ENCODE measurements around the gene TCP10L.

Gene TCP10L

DNA sequence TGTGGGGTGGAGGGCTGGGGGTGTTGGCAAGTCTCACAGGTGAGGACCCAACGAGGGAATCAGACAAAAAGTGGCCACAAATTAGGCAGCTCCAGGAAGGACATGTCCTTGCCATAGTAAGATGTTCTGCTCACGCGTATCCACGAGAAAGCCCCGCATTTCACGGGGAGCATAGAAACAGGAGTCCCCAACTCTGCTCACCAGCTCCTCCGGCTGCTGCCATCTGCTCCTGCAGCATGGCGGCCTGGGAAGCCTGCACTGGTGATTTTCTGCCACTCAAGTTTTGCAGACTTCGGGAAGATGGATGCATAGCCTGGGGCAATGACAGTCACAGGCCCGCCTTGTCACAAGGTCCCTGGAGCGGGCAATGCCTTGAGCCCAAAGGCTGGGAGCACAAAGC is 9.3 kb downstream of the TCP10L start:
- H3K27me3 ChIP-seq (replicated peaks in 2 of 5; ENCODE audit: control insufficient read depth in 4 of 5, insufficient read depth in 5 of 5, low read length in 4 of 5): peaks cover 0 to 3% (median 0%) of the 10 kb centered on the region in 5 experiments
- no peaks in the 10 kb centered on the region for H3K9me3 ChIP-seq (ENCODE audit: control extremely low read depth in 1 of 5, control insufficient read depth in 4 of 5, insufficient read depth in 2 of 5, low read depth in 1 of 5, low read length in 4 of 5)
- CTCF ChIA-PET: interaction anchor here (1.1 kb wide), 1 partner anchor 36 kb away, joined by 3 read pairs; the partner anchor contains the start of gene CFAP298
- no peaks in the 10 kb centered on the region for H3K36me3 ChIP-seq (ENCODE audit: control insufficient read depth in 4 of 4, insufficient read depth in 4 of 4, low read length in 3 of 4)
- H3K4me3 ChIP-seq (ENCODE audit: control insufficient read depth in 1 of 7, extremely low read depth in 1 of 7, insufficient read depth in 4 of 7, low read depth in 2 of 7, low read length in 6 of 7): no peak overlapping the region
- POLR2A ChIA-PET: no interaction called here
- no peaks in the 10 kb centered on the region for H3K4me1 ChIP-seq (ENCODE audit: control extremely low read depth in 1 of 4, control insufficient read depth in 4 of 4, insufficient read depth in 4 of 4, low read length in 3 of 4)
- DNase-seq: no peak
- WGBS (ENCODE audit: insufficient coverage): 94% methylated on average over 11 of the region's 11 CpGs
- no peak overlapping the region for H3K27ac ChIP-seq (ENCODE audit: insufficient read depth in 1 of 2, low read depth in 1 of 2, low read length in 2 of 2, poor library complexity in 1 of 2, severe bottlenecking in 2 of 2)

DNA sequence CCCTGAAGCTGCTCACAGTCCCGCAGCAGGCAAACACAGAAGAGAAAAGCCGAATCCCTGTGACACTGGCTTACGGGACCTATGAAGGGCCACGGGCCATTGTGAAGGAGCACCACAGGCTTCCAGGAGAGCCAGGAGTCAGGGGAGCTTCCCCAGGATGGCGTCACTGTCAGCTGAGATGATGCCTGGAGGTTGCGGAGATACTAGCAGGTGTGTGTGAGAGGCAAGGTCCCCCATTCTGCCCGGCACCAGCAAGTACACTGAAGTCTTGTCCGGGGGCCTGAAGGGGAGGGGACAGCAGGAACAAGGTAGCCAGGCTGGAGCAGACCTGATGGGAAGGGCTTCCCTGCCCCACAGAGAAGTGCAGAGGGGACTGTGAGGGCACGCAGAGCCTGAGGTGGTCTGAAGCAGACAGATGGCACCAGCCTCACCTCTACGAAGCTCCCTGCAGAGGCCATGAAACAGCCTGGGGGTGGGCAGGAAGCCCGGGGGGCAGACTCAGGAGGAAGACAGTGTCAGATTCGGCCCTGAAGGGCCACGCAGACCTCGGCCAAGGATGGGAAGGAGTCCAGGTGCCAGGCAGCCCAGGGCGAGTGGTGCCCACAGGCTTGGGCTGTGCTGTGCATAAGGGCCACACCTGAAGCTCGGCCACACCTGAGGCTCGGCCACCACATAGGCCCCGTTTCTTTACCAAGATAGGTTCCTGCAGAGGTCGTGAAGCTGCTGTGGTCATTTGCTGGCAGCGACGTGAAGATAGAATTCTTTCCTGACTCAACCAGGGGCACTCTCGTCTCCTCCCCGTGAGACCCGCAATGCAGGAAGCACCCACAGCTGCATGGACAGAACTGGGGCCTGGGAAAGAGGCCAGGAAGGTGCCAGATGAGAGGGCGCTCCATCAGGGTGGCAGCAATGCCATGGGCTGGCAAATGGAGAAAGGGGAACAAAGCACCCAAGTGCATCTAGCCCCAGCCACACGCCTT is 10.1 kb downstream of the TCP10L start:
- Histone ChIP-seq H3K36me3 (ENCODE audit: control insufficient read depth in 4 of 4, insufficient read depth in 4 of 4, low read length in 3 of 4) (no peaks in the 10 kb centered on the region), H3K27me3 (replicated peaks in 2 of 5; ENCODE audit: control insufficient read depth in 4 of 5, insufficient read depth in 5 of 5, low read length in 4 of 5) (peaks cover 0 to 3% (median 0%) of the 10 kb centered on the region in 5 experiments), H3K9me3 (ENCODE audit: control extremely low read depth in 1 of 5, control insufficient read depth in 4 of 5, insufficient read depth in 2 of 5, low read depth in 1 of 5, low read length in 4 of 5) (no peaks in the 10 kb centered on the region), H3K4me3 (ENCODE audit: control insufficient read depth in 1 of 7, extremely low read depth in 1 of 7, insufficient read depth in 4 of 7, low read depth in 2 of 7, low read length in 6 of 7) (no peak overlapping the region), H3K4me1 (ENCODE audit: control extremely low read depth in 1 of 4, control insufficient read depth in 4 of 4, insufficient read depth in 4 of 4, low read length in 3 of 4) (peaks cover 0 to under 1% (median under 1%) of the 10 kb centered on the region in 4 experiments), H3K27ac (ENCODE audit: insufficient read depth in 1 of 2, low read depth in 1 of 2, low read length in 2 of 2, poor library complexity in 1 of 2, severe bottlenecking in 2 of 2) (no peak overlapping the region)
- ChIA-PET CTCF (interaction anchor here (1.1 kb wide), 2 partner anchors 37 to 171 kb away, joined by 3 read pairs; partner anchors contain the start of gene CFAP298), POLR2A (no interaction called here)
- DNase-seq: no peak
- 97% methylated on average over 24 of the region's 26 CpGs for WGBS (ENCODE audit: insufficient coverage)

DNA sequence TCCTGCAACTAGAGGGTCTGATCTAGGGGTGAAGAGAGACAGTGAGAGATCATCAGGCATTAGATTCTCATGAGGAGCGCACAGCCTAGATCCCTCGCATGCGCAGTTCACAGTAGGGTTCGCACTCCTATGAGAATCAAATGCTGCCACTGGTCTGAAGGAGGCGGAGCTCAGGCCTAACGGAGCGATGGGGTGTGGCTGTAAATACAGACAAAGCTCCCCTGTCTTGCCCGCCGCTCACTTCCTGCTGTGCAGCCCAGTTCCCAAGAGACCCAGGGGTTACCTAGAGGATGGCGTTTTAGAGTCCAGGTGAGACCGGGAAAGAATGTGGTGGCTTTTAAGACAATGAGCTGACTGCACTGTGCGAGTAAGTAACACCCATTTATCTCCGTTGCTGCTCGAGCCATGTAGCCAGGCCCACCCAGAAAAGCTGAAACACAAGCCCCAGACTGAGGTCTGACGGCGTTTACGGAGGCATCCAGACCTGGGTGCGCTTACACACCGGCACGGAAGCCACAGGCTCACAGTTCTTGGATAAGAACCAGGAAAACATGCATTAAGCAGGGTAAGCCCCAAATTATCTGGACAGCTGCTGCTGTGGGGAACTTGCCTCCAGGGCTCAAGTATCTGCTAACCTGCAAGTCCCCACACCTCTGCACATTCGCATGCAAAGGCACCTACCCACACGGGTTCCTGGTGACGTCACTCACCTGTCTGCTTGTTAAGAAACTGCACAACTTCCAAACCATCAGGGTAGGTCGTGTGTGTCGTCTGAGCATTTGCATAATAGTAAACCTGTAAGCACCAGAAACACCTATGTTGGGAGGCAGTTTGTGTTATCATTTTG is 12.5 kb downstream of the TCP10L start:
- POLR2A ChIA-PET: no interaction called here
- 95% methylated on average over 21 of the region's 25 CpGs for WGBS (ENCODE audit: insufficient coverage)
- no peak overlapping the region for H3K4me3 ChIP-seq (ENCODE audit: control insufficient read depth in 1 of 7, extremely low read depth in 1 of 7, insufficient read depth in 4 of 7, low read depth in 2 of 7, low read length in 6 of 7)
- no peak overlapping the region for H3K27ac ChIP-seq (ENCODE audit: insufficient read depth in 1 of 2, low read depth in 1 of 2, low read length in 2 of 2, poor library complexity in 1 of 2, severe bottlenecking in 2 of 2)
- no peak for DNase-seq
- CTCF ChIA-PET: interaction anchor here (0.7 to 3.9 kb wide), 5 partner anchors 9 to 169 kb away, joined by 3 to 16 read pairs (median 3); no protein-coding TSS in a partner anchor
- H3K36me3 ChIP-seq (ENCODE audit: control insufficient read depth in 4 of 4, insufficient read depth in 4 of 4, low read length in 3 of 4): no peaks in the 10 kb centered on the region
- H3K4me1 ChIP-seq (ENCODE audit: control extremely low read depth in 1 of 4, control insufficient read depth in 4 of 4, insufficient read depth in 4 of 4, low read length in 3 of 4): peaks cover 0 to 18% (median 11%) of the 10 kb centered on the region in 4 experiments
- H3K9me3 ChIP-seq (ENCODE audit: control extremely low read depth in 1 of 5, control insufficient read depth in 4 of 5, insufficient read depth in 2 of 5, low read depth in 1 of 5, low read length in 4 of 5): no peaks in the 10 kb centered on the region
- H3K27me3 ChIP-seq (replicated peaks in 2 of 5; ENCODE audit: control insufficient read depth in 4 of 5, insufficient read depth in 5 of 5, low read length in 4 of 5): no peaks in the 10 kb centered on the region

DNA sequence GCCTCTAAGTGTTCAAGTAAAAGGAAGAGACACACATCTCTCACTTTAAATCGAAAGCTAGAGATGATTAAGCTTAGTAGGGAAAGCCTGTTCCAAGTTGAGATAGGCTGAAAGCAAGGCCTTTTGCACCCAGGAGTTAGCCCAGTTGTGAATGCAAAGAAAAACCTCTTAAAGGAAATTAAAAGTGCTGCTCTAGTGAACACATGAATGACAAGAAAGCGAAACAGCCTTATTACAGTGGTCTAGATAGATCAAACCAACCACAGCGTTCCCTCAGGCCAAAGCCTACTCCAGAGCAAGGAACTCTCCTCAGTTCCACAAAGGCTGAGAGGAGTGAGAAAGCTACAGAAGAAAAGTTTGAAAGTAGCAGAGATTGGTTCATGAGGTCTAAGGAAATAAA is 14.9 kb downstream of the TCP10L start:
- Histone ChIP-seq H3K4me1 (ENCODE audit: control extremely low read depth in 1 of 4, control insufficient read depth in 4 of 4, insufficient read depth in 4 of 4, low read length in 3 of 4) (peaks cover 0 to 18% (median 11%) of the 10 kb centered on the region in 4 experiments), H3K27ac (ENCODE audit: insufficient read depth in 1 of 2, low read depth in 1 of 2, low read length in 2 of 2, poor library complexity in 1 of 2, severe bottlenecking in 2 of 2) (no peak overlapping the region), H3K36me3 (ENCODE audit: control insufficient read depth in 4 of 4, insufficient read depth in 4 of 4, low read length in 3 of 4) (no peaks in the 10 kb centered on the region), H3K9me3 (ENCODE audit: control extremely low read depth in 1 of 5, control insufficient read depth in 4 of 5, insufficient read depth in 2 of 5, low read depth in 1 of 5, low read length in 4 of 5) (peaks cover 0 to 2% (median 0%) of the 10 kb centered on the region in 5 experiments), H3K4me3 (ENCODE audit: control insufficient read depth in 1 of 7, extremely low read depth in 1 of 7, insufficient read depth in 4 of 7, low read depth in 2 of 7, low read length in 6 of 7) (no peak overlapping the region), H3K27me3 (replicated peaks in 2 of 5; ENCODE audit: control insufficient read depth in 4 of 5, insufficient read depth in 5 of 5, low read length in 4 of 5) (no peaks in the 10 kb centered on the region)
- no peak for DNase-seq
- ChIA-PET CTCF (interaction anchor here (0.8 to 3.9 kb wide), 7 partner anchors 9 to 166 kb away, joined by 3 to 16 read pairs (median 4); partner anchors contain the start of gene TCP10L), POLR2A (interaction anchor here (1.1 kb wide), 1 partner anchor 203 kb away, joined by 3 read pairs; no protein-coding TSS in a partner anchor)
- 100% methylated on average over 1 of the region's 3 CpGs for WGBS (ENCODE audit: insufficient coverage)

DNA sequence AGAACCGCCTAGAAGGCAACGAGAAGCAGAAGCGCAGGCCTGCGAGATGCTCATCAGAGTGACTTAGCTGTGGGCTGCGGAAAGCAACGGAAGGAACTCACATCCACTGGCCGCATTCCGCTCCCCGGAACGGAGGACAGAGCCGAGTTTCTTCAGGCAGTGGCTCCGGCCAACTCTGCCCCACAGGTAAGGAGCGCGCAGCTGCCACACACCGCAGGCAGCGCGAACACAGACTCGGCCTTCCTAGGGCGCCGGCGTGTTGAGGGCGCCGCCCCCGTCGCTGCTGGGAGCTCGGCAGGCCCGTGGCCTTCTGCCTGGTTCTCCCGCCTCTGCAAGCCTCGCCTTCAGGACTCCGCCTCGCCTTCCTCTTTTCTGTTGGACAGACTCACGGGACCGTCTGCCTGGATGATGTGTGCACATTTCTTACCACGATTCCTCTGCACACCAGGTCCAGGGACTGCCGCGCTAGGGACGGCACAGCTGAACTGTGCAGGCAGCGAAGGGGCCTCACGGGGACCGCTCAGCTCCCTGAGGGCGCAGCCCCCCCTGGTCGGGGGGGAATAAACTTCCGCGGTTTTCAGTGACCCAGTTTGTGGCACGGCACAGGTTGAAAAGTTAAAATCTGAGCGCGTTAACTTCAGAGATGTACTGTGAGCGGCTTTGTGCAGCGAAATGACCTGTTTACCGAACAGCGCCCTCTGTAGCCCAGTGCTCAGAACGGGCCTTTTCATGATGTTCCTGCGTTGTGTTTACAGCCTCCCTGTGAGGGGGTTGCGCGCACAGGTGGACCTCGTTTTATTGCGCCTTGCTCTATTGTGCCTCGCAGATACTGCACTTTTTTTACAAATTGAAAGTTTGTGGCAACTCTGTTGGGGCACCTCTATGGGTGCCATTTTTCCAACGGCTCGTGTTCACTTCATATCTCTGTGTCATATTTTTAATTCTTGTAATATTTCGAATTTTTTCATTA is 15.8 kb downstream of the TCP10L start:
- peak; percentile 85 to 93 (median 92) for DNase-seq
- no peaks in the 10 kb centered on the region for H3K36me3 ChIP-seq (ENCODE audit: control insufficient read depth in 4 of 4, insufficient read depth in 4 of 4, low read length in 3 of 4)
- H3K9me3 ChIP-seq (ENCODE audit: control extremely low read depth in 1 of 5, control insufficient read depth in 4 of 5, insufficient read depth in 2 of 5, low read depth in 1 of 5, low read length in 4 of 5): peaks cover 0 to 6% (median 3%) of the 10 kb centered on the region in 5 experiments
- under 1% methylated on average over 57 of the region's 61 CpGs for WGBS (ENCODE audit: insufficient coverage)
- H3K27ac ChIP-seq (ENCODE audit: insufficient read depth in 1 of 2, low read depth in 1 of 2, low read length in 2 of 2, poor library complexity in 1 of 2, severe bottlenecking in 2 of 2): peak overlapping the region in 1 of 2 experiments; percentile 49
- CTCF ChIA-PET: interaction anchor here (0.8 to 3.9 kb wide), 16 partner anchors 8 to 173 kb away, joined by 3 to 16 read pairs (median 4); partner anchors contain the start of gene EVA1C
- H3K27me3 ChIP-seq (replicated peaks in 2 of 5; ENCODE audit: control insufficient read depth in 4 of 5, insufficient read depth in 5 of 5, low read length in 4 of 5): no peaks in the 10 kb centered on the region
- POLR2A ChIA-PET: interaction anchor here (0.6 to 1.1 kb wide), 2 partner anchors 202 to 1393 kb away, joined by 3 read pairs; no protein-coding TSS in a partner anchor
- peaks cover 0 to 18% (median 11%) of the 10 kb centered on the region in 4 experiments for H3K4me1 ChIP-seq (ENCODE audit: control extremely low read depth in 1 of 4, control insufficient read depth in 4 of 4, insufficient read depth in 4 of 4, low read length in 3 of 4)
- H3K4me3 ChIP-seq (ENCODE audit: control insufficient read depth in 1 of 7, extremely low read depth in 1 of 7, insufficient read depth in 4 of 7, low read depth in 2 of 7, low read length in 6 of 7): peak overlapping the region; percentile 42 to 82 (median 69)

DNA sequence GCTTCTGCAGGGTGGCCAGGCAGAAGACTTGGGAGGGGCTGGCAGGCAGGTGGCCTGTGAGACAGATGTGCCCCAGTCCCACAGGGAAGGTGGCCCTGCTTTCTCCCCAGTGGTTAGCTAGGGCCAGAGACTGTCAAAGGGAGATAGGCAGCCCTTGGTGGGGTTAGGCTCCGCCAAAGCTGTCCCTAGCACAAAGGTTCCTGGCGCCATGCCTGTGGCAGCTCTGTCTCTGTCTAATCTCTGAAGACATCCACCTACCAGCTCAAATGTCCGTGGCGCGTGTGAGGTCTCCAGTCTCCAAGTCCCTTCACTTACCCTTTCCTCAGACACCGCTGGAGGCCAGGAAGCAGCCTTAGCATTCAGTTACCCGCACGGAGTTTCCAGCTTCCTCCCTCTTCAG is 17.7 kb downstream of the TCP10L start:
- Histone ChIP-seq H3K27me3 (replicated peaks in 2 of 5; ENCODE audit: control insufficient read depth in 4 of 5, insufficient read depth in 5 of 5, low read length in 4 of 5) (no peaks in the 10 kb centered on the region), H3K4me3 (ENCODE audit: control insufficient read depth in 1 of 7, extremely low read depth in 1 of 7, insufficient read depth in 4 of 7, low read depth in 2 of 7, low read length in 6 of 7) (no peak overlapping the region), H3K9me3 (ENCODE audit: control extremely low read depth in 1 of 5, control insufficient read depth in 4 of 5, insufficient read depth in 2 of 5, low read depth in 1 of 5, low read length in 4 of 5) (peaks cover 0 to 6% (median 3%) of the 10 kb centered on the region in 5 experiments), H3K4me1 (ENCODE audit: control extremely low read depth in 1 of 4, control insufficient read depth in 4 of 4, insufficient read depth in 4 of 4, low read length in 3 of 4) (peaks cover 0 to 18% (median 11%) of the 10 kb centered on the region in 4 experiments), H3K27ac (ENCODE audit: insufficient read depth in 1 of 2, low read depth in 1 of 2, low read length in 2 of 2, poor library complexity in 1 of 2, severe bottlenecking in 2 of 2) (no peak overlapping the region), H3K36me3 (ENCODE audit: control insufficient read depth in 4 of 4, insufficient read depth in 4 of 4, low read length in 3 of 4) (no peaks in the 10 kb centered on the region)
- ChIA-PET CTCF (interaction anchor here (0.7 to 0.9 kb wide), 2 partner anchors 18 to 153 kb away, joined by 3 read pairs; no protein-coding TSS in a partner anchor), POLR2A (no interaction called here)
- peak in 2 of 3 donors; percentile 10 to 25 for DNase-seq
- 97% methylated on average over 8 of the region's 8 CpGs for WGBS (ENCODE audit: insufficient coverage)
